ENCODE results near the gene CUX1. TPM values are rescaled to one million over a fixed set of nuclear protein-coding genes. Genes with fewer than 3 reads are reported as not detected.

The CUX1 gene
- total and polyA plus RNA-seq, 2 donors (not counting 1 experiment from before 2014, with no cell fraction given): 10.8 to 86.5 TPM

- intact Hi-C loops (cut with micrococcal nuclease): no loop called here
These were observed 356.2 kb downstream of the CUX1 start for GRCh38 chr7:102173669-102174068.

GRCh38 chr7:102175423-102176170, 358.2 kb downstream of the CUX1 start:
- H3K4me1 ChIP-seq (ENCODE audit: control insufficient read depth in 2 of 2, insufficient read depth in 2 of 2, low read length in 2 of 2): no peaks in the 10 kb centered on the region
- no peaks in the 10 kb centered on the region for H3K9me3 ChIP-seq (ENCODE audit: control extremely low read depth in 1 of 3, control insufficient read depth in 2 of 3, insufficient read depth in 1 of 3, low read length in 2 of 3)
- ChIA-PET CTCF (no interaction called here), POLR2A (interaction anchor here (0.6 kb wide), 1 partner anchor 385 kb away, joined by 6 read pairs; no protein-coding TSS in a partner anchor)
- no peak for TF ChIP-seq EZH2 (IDR thresholded peaks at IDR 0.05; ENCODE audit: borderline replicate concordance, insufficient read depth, low read depth, low read length, poor library complexity, severe bottlenecking)
- TF ChIP-seq, protein P1, sequence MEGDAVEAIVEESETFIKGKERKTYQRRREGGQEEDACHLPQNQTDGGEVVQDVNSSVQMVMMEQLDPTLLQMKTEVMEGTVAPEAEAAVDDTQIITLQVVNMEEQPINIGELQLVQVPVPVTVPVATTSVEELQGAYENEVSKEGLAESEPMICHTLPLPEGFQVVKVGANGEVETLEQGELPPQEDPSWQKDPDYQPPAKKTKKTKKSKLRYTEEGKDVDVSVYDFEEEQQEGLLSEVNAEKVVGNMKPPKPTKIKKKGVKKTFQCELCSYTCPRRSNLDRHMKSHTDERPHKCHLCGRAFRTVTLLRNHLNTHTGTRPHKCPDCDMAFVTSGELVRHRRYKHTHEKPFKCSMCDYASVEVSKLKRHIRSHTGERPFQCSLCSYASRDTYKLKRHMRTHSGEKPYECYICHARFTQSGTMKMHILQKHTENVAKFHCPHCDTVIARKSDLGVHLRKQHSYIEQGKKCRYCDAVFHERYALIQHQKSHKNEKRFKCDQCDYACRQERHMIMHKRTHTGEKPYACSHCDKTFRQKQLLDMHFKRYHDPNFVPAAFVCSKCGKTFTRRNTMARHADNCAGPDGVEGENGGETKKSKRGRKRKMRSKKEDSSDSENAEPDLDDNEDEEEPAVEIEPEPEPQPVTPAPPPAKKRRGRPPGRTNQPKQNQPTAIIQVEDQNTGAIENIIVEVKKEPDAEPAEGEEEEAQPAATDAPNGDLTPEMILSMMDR (IDR thresholded peaks at IDR 0.05): no peak
- no peaks in the 10 kb centered on the region for H3K9me3 Mint-ChIP-seq (ENCODE audit: insufficient read depth)
- no peak overlapping the region for H3K27ac Mint-ChIP-seq
- H3K9ac ChIP-seq (ENCODE audit: low read length): no peak overlapping the region
- no peak overlapping the region for H3K4me3 Mint-ChIP-seq
- intact Hi-C loops (cut with micrococcal nuclease): no loop called here
- no peaks in the 10 kb centered on the region for H3K27me3 Mint-ChIP-seq
- no peaks in the 10 kb centered on the region for H3K79me2 ChIP-seq (ENCODE audit: control insufficient read depth, insufficient read depth, low read length)
- no peaks in the 10 kb centered on the region for H4K20me1 ChIP-seq (ENCODE audit: control insufficient read depth, insufficient read depth, low read length, poor library complexity, severe bottlenecking)
- H3K4me2 ChIP-seq (replicated peaks; ENCODE audit: low read depth, low read length, poor library complexity, severe bottlenecking): no peak overlapping the region
- no peaks in the 10 kb centered on the region for H3K4me1 Mint-ChIP-seq
- ATAC-seq (ENCODE audit: low read depth) (no peak), DNase-seq (no peak)
- WGBS (ENCODE audit: insufficient coverage): 93% methylated on average over 23 of the region's 24 CpGs
- no peak overlapping the region for H2AFZ ChIP-seq (ENCODE audit: insufficient read depth, low read depth, low read length, poor library complexity, severe bottlenecking)
- H3K27ac ChIP-seq (ENCODE audit: low read length in 2 of 2): no peak overlapping the region
- no peaks in the 10 kb centered on the region for H3K27me3 ChIP-seq (replicated peaks in 1 of 4; ENCODE audit: control extremely low read depth in 1 of 4, control insufficient read depth in 3 of 4, insufficient read depth in 4 of 4, low read length in 3 of 4)
- H3K4me3 ChIP-seq (ENCODE audit: control extremely low read depth in 1 of 5, extremely low read depth in 1 of 5, insufficient read depth in 1 of 5, low read depth in 2 of 5, low read length in 4 of 5): no peak overlapping the region
- peaks cover 0 to 16% of the 10 kb centered on the region in 2 experiments for H3K36me3 ChIP-seq (replicated peaks in 1 of 2; ENCODE audit: control extremely low read depth in 1 of 2, control insufficient read depth in 1 of 2, extremely low read depth in 1 of 2, insufficient read depth in 2 of 2, low read length in 1 of 2)

More at GRCh38 chr7:102173669-102174068, 356.2 kb downstream of the CUX1 start:
- DNase-seq: no peak
- TF ChIP-seq EZH2 (IDR thresholded peaks at IDR 0.05; ENCODE audit: borderline replicate concordance, insufficient read depth, low read depth, low read length, poor library complexity, severe bottlenecking): no peak
- TF ChIP-seq, protein P1 (IDR thresholded peaks at IDR 0.05): no peak
- Histone ChIP-seq H3K27ac (ENCODE audit: low read length in 2 of 2) (no peak overlapping the region), H3K4me1 (ENCODE audit: control insufficient read depth in 2 of 2, insufficient read depth in 2 of 2, low read length in 2 of 2) (no peaks in the 10 kb centered on the region), H3K4me2 (replicated peaks; ENCODE audit: low read depth, low read length, poor library complexity, severe bottlenecking) (no peak overlapping the region), H3K36me3 (replicated peaks in 1 of 2; ENCODE audit: control extremely low read depth in 1 of 2, control insufficient read depth in 1 of 2, extremely low read depth in 1 of 2, insufficient read depth in 2 of 2, low read length in 1 of 2) (peaks cover 0 to 16% of the 10 kb centered on the region in 2 experiments), H3K27me3 (replicated peaks in 1 of 4; ENCODE audit: control extremely low read depth in 1 of 4, control insufficient read depth in 3 of 4, insufficient read depth in 4 of 4, low read length in 3 of 4) (no peaks in the 10 kb centered on the region), H3K9me3 (ENCODE audit: control extremely low read depth in 1 of 3, control insufficient read depth in 2 of 3, insufficient read depth in 1 of 3, low read length in 2 of 3) (no peaks in the 10 kb centered on the region), H3K9ac (ENCODE audit: low read length) (no peak overlapping the region), H2AFZ (ENCODE audit: insufficient read depth, low read depth, low read length, poor library complexity, severe bottlenecking) (no peak overlapping the region), H4K20me1 (ENCODE audit: control insufficient read depth, insufficient read depth, low read length, poor library complexity, severe bottlenecking) (no peaks in the 10 kb centered on the region), H3K79me2 (ENCODE audit: control insufficient read depth, insufficient read depth, low read length) (no peaks in the 10 kb centered on the region), H3K4me3 (ENCODE audit: control extremely low read depth in 1 of 5, extremely low read depth in 1 of 5, insufficient read depth in 1 of 5, low read depth in 2 of 5, low read length in 4 of 5) (no peak overlapping the region)
- Mint-ChIP-seq H3K4me3 (no peak overlapping the region), H3K9me3 (ENCODE audit: insufficient read depth) (no peaks in the 10 kb centered on the region), H3K4me1 (no peaks in the 10 kb centered on the region), H3K27me3 (no peaks in the 10 kb centered on the region), H3K27ac (no peak overlapping the region)
- POLR2A ChIA-PET: no interaction called here
- ATAC-seq (ENCODE audit: low read depth): no peak
- WGBS (ENCODE audit: insufficient coverage): 94% methylated on average over 13 of the region's 13 CpGs
- CTCF ChIA-PET: no interaction called here
